ENCODE data around the gene DOC2A. TPM values are rescaled to one million over a fixed set of nuclear protein-coding genes. Genes with fewer than 3 reads are reported as not detected.
"Not testable (repeated sequence)": the region's sequence is repeated elsewhere in the genome, so short reads cannot be mapped to it uniquely, and the experiment has no call there.

DOC2A gene
- total and polyA plus RNA-seq, 2 donors (not counting 3 experiments of a cell fraction or from before 2014, with no cell fraction given), result 0.60 to 0.63 TPM

- ChIA-PET CTCF (interaction anchor here (0.8 to 5.9 kb wide), 7 partner anchors 9 to 50 kb away, joined by 3 to 38 read pairs (median 7); partner anchors contain the start of genes ALDOA and TBX6), POLR2A (no interaction called here)
- no peak for FAIRE-seq
- no peaks in the 10 kb centered on the region for H3K27me3 ChIP-seq (ENCODE audit: control insufficient read depth in 2 of 2, insufficient read depth in 2 of 2, low read length in 2 of 2)
- intact Hi-C loops (cut with micrococcal nuclease) (loop anchor here (1.0 kb wide), 1 partner anchor 50 kb away; no protein-coding TSS in a partner anchor), dilution Hi-C loops (cut with MboI; ENCODE audit: extremely low pct_ligation_motif_present, low sequenced_read_pairs) (no loop called here)
- no TSS peak for BruUV-seq (replicated peaks)
- no peak overlapping the region for H2AFZ ChIP-seq (ENCODE audit: low read depth, low read length)
- H3K4me1 ChIP-seq (ENCODE audit: control insufficient read depth, extremely low read depth, insufficient read depth, low read length), result no peaks in the 10 kb centered on the region
- H3K9me3 ChIP-seq (replicated peaks; ENCODE audit: control insufficient read depth, insufficient read depth, low read length), result no peaks in the 10 kb centered on the region
- H3K4me3 ChIP-seq (replicated peaks in 1 of 3; ENCODE audit: insufficient read depth in 1 of 3, low read depth in 1 of 3, low read length in 3 of 3), result no peak overlapping the region
- no peaks in the 10 kb centered on the region for H3K9me1 ChIP-seq (replicated peaks; ENCODE audit: control insufficient read depth, extremely low read depth, insufficient read depth, low read length)
- no peaks in the 10 kb centered on the region for H3K36me3 ChIP-seq (ENCODE audit: control insufficient read depth in 2 of 2, extremely low read depth in 1 of 2, insufficient read depth in 2 of 2, low read length in 2 of 2)
- H4K20me1 ChIP-seq (replicated peaks; ENCODE audit: control insufficient read depth, extremely low read depth, insufficient read depth, low read length), result no peaks in the 10 kb centered on the region
- H3K9ac ChIP-seq (replicated peaks; ENCODE audit: extremely low read depth, insufficient read depth, low read length), result no peak overlapping the region
- H3K79me2 ChIP-seq (ENCODE audit: control insufficient read depth, insufficient read depth, low read length), result no peaks in the 10 kb centered on the region
- H3K27ac ChIP-seq (ENCODE audit: insufficient read depth, low read depth, low read length), result no peak overlapping the region
- H3K4me2 ChIP-seq (ENCODE audit: insufficient read depth, low read length), result no peak overlapping the region
- TF ChIP-seq POLR2AphosphoS5 (IDR thresholded peaks at IDR 0.05; ENCODE audit: insufficient read depth, low read depth, low read length), result no peak
- peak in 1 of 2 donors; percentile 23 for TF ChIP-seq CTCF (IDR thresholded peaks at IDR 0.05; ENCODE audit: extremely low read depth in 1 of 2, insufficient read depth in 1 of 2, low read depth in 1 of 2, low read length in 2 of 2)
- peak; percentile 66 for DNase-seq (ENCODE audit: low read depth, low spot score)
Observed at GRCh38 chr16:30041841-30042240, 31.0 kb upstream of the DOC2A start.

GRCh38 chr16:30040690-30041089 is 29.9 kb upstream of the DOC2A start:
- H3K27me3 ChIP-seq (ENCODE audit: control insufficient read depth in 2 of 2, insufficient read depth in 2 of 2, low read length in 2 of 2); H4K20me1 ChIP-seq (replicated peaks; ENCODE audit: control insufficient read depth, extremely low read depth, insufficient read depth, low read length); H3K9me1 ChIP-seq (replicated peaks; ENCODE audit: control insufficient read depth, extremely low read depth, insufficient read depth, low read length); H3K36me3 ChIP-seq (ENCODE audit: control insufficient read depth in 2 of 2, extremely low read depth in 1 of 2, insufficient read depth in 2 of 2, low read length in 2 of 2); H3K9ac ChIP-seq (replicated peaks; ENCODE audit: extremely low read depth, insufficient read depth, low read length); H3K4me3 ChIP-seq (replicated peaks in 1 of 3; ENCODE audit: insufficient read depth in 1 of 3, low read depth in 1 of 3, low read length in 3 of 3); H3K4me2 ChIP-seq (ENCODE audit: insufficient read depth, low read length); H3K9me3 ChIP-seq (replicated peaks; ENCODE audit: control insufficient read depth, insufficient read depth, low read length); DNase-seq (ENCODE audit: low read depth, low spot score); dilution Hi-C loops (cut with MboI; ENCODE audit: extremely low pct_ligation_motif_present, low sequenced_read_pairs); FAIRE-seq; H3K79me2 ChIP-seq (ENCODE audit: control insufficient read depth, insufficient read depth, low read length); POLR2A ChIA-PET; H2AFZ ChIP-seq (ENCODE audit: low read depth, low read length); intact Hi-C loops (cut with micrococcal nuclease); BruUV-seq (replicated peaks); H3K27ac ChIP-seq (ENCODE audit: insufficient read depth, low read depth, low read length); H3K4me1 ChIP-seq (ENCODE audit: control insufficient read depth, extremely low read depth, insufficient read depth, low read length): not testable (repeated sequence)
- CTCF ChIA-PET, result interaction anchor here (0.8 to 5.9 kb wide), 6 partner anchors 8 to 349 kb away, joined by 4 to 38 read pairs (median 20); partner anchors contain the start of gene TBX6

Data from endothelial cell of umbilical vein (primary cell).